ENCODE data around the gene BACE1-AS.
"Not testable (repeated sequence)": the region's sequence is repeated elsewhere in the genome, so short reads cannot be mapped to it uniquely, and the experiment has no call there.

Gene BACE1-AS

DNA sequence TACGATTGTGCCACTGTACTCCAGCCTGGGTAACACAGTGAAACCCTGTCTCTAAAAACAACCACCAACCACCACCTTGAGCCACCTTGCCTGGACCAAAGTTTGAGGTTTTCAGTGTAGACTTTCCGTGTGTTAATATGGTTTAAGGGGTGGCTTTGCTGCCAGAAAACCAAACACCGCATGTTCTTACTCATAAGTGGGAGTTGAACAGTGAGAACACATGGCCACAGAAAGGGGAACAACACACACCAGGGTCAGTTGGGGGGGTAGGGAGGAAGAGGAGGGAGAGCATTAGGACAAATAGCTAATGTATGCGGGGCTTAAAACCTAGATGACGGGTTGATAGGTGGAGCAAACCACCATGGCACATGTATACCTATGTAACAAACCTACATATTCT lies 19.0 kb upstream of the BACE1-AS start:
- H3K4me1 ChIP-seq (ENCODE audit: insufficient read depth, low read length); H3K27ac ChIP-seq (ENCODE audit: low read depth, low read length); H3K9me3 ChIP-seq (ENCODE audit: low read length); H3K4me3 ChIP-seq (ENCODE audit: low read depth in 1 of 2, low read length in 2 of 2); H3K27me3 ChIP-seq (ENCODE audit: control insufficient read depth in 1 of 2, insufficient read depth in 2 of 2, low read length in 2 of 2); H3K9ac ChIP-seq (ENCODE audit: low read length); H3K36me3 ChIP-seq (ENCODE audit: insufficient read depth, low read length): not testable (repeated sequence)

DNA sequence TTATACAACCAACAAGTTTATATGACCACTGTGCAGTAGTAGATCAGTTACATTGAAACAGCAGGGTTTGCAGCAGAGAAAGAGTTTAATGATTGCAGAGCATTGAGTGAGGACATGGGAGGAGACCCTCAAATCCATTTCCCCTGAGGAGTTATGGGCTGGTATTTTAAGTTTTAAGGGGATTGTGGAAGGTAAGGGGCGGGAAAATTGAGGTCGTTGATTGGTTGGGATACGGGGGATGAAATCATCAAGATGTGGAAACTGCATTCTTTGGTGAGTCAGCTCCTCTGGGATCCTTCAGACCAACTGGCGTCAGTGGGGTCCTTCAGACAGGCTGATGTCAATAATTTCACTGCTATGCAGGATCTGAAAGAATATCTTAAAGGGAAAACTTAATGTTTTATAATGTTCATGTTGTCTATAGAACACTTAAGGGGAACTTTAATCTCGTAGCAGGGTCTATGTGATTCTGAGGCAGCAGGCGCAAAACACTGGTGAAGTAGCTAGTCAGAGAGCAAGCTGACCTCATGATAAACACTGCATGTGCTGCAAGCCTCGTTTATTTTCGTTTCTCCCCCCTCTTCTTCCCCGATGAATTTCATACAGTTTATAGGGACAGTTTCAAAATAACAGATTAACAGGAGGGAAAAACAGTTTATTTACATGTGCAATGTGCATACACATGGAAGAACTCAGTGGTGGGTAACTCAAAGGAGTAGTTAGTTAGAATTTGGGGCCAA lies 17.4 kb upstream of the BACE1-AS start:
- H3K27ac ChIP-seq (ENCODE audit: low read depth, low read length), result no peak overlapping the region
- no peaks in the 10 kb centered on the region for H3K27me3 ChIP-seq (ENCODE audit: control insufficient read depth in 1 of 2, insufficient read depth in 2 of 2, low read length in 2 of 2)
- no peak overlapping the region for H3K4me3 ChIP-seq (ENCODE audit: low read depth in 1 of 2, low read length in 2 of 2)
- H3K36me3 ChIP-seq (ENCODE audit: insufficient read depth, low read length), result no peaks in the 10 kb centered on the region
- H3K9me3 ChIP-seq (ENCODE audit: low read length), result no peaks in the 10 kb centered on the region
- no peak overlapping the region for H3K9ac ChIP-seq (ENCODE audit: low read length)
- H3K4me1 ChIP-seq (ENCODE audit: insufficient read depth, low read length), result no peaks in the 10 kb centered on the region

DNA sequence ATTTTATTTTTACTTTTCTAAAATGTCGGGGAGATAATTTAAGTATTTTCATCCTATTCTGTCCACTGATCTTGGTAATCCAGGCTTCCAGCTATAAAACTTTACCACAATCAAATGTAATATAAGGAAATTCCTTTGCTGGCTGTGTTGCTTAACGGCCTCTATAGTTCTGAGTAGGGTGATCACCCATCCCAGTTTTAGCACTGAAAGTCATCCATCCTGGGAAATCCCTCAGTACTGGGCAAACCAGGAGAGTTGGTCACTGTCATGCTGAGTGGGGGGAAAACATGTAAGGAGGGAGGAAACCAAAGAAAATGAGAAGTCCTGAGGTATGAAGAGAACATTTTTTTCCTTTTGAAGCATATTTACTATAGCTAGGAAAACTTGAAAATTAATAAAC lies 12.8 kb upstream of the BACE1-AS start:
- Histone ChIP-seq H3K27ac (ENCODE audit: low read depth, low read length) (no peak overlapping the region), H3K9ac (ENCODE audit: low read length) (no peak overlapping the region), H3K27me3 (ENCODE audit: control insufficient read depth in 1 of 2, insufficient read depth in 2 of 2, low read length in 2 of 2) (no peaks in the 10 kb centered on the region), H3K9me3 (ENCODE audit: low read length) (no peaks in the 10 kb centered on the region), H3K4me3 (ENCODE audit: low read depth in 1 of 2, low read length in 2 of 2) (no peak overlapping the region), H3K4me1 (ENCODE audit: insufficient read depth, low read length) (no peaks in the 10 kb centered on the region), H3K36me3 (ENCODE audit: insufficient read depth, low read length) (peaks cover 33% of the 10 kb centered on the region)

DNA sequence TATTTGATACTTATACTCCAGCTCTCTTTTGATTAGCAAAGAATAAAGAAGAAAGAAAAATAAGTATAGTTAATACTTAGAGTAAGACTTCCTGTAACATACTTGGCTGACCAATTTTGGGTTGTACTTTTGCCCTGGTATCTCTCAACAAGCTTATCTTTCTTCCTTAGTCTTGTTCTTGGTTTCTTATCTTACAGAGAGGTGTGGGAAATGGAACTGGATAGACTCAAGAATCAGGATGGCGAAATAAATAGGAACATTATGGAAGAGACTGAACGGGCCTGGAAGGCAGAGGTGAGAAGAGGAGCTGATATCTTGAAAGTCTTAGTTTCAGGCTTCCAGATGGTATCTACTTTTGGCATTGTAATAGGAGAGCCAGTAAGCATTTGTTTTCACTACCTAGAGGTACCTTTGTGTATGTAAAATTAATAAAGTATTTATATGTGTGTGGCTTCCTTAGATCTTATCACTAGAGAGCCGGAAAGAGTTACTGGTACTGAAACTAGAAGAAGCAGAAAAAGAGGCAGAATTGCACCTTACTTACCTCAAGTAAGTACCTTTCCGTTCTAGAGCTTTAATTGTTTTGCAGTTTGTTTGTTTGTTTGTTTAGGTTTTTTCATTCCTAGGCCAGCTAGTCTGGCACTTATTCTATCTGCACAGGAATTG lies 11.3 kb upstream of the BACE1-AS start:
- no peak overlapping the region for H3K9ac ChIP-seq (ENCODE audit: low read length)
- no peaks in the 10 kb centered on the region for H3K4me1 ChIP-seq (ENCODE audit: insufficient read depth, low read length)
- peaks cover 48% of the 10 kb centered on the region for H3K36me3 ChIP-seq (ENCODE audit: insufficient read depth, low read length)
- H3K4me3 ChIP-seq (ENCODE audit: low read depth in 1 of 2, low read length in 2 of 2), result no peak overlapping the region
- H3K9me3 ChIP-seq (ENCODE audit: low read length), result no peaks in the 10 kb centered on the region
- H3K27ac ChIP-seq (ENCODE audit: low read depth, low read length), result no peak overlapping the region
- H3K27me3 ChIP-seq (ENCODE audit: control insufficient read depth in 1 of 2, insufficient read depth in 2 of 2, low read length in 2 of 2), result no peaks in the 10 kb centered on the region

DNA sequence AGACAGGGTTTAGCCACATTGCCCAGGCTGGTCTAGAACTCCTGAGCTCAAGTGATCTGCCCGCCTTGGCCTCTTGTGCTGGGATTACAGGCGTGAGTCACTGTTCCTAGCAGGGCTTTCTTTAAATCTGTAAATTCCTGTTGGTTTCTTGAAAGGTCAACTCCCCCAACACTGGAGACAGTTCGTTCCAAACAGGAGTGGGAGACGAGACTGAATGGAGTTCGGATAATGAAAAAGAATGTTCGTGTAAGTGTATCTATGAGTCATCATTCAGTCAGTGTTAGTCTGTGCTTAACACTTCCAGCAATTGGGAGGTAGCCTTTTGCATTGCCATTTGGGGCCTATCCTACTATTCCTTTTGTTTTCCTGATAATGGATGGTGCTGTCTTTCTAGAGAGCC lies 10.0 kb upstream of the BACE1-AS start:
- no peak overlapping the region for H3K27ac ChIP-seq (ENCODE audit: low read depth, low read length)
- H3K27me3 ChIP-seq (ENCODE audit: control insufficient read depth in 1 of 2, insufficient read depth in 2 of 2, low read length in 2 of 2), result no peaks in the 10 kb centered on the region
- peaks cover 61% of the 10 kb centered on the region for H3K36me3 ChIP-seq (ENCODE audit: insufficient read depth, low read length)

DNA sequence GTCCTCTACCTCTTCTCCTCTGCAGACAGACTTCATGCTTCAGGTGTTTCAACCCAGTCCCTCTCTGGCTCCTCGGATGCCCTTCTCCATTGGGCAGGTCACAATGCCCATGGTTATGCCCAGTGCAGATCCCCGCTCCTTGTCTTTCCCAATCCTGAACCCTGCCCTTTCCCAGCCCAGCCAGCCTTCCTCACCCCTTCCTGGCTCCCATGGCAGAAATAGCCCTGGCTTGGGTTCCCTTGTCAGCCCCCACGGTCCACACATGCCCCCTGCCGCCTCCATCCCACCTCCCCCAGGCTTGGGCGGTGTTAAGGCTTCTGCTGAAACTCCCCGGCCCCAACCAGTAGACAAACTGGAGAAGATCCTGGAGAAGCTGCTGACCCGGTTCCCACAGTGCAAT lies 9.3 kb upstream of the BACE1-AS start:
- no peak overlapping the region for H3K4me3 ChIP-seq (ENCODE audit: low read depth in 1 of 2, low read length in 2 of 2)
- peaks cover 61% of the 10 kb centered on the region for H3K36me3 ChIP-seq (ENCODE audit: insufficient read depth, low read length)
- no peak overlapping the region for H3K9ac ChIP-seq (ENCODE audit: low read length)
- H3K9me3 ChIP-seq (ENCODE audit: low read length), result no peaks in the 10 kb centered on the region
- H3K27me3 ChIP-seq (ENCODE audit: control insufficient read depth in 1 of 2, insufficient read depth in 2 of 2, low read length in 2 of 2), result no peaks in the 10 kb centered on the region
- H3K4me1 ChIP-seq (ENCODE audit: insufficient read depth, low read length), result no peaks in the 10 kb centered on the region
- no peak overlapping the region for H3K27ac ChIP-seq (ENCODE audit: low read depth, low read length)

More for the DNA sequence above, 10.0 kb upstream of the BACE1-AS start:
- H3K4me3 ChIP-seq (ENCODE audit: low read depth in 1 of 2, low read length in 2 of 2), result no peak overlapping the region
- H3K4me1 ChIP-seq (ENCODE audit: insufficient read depth, low read length), result no peaks in the 10 kb centered on the region
- no peaks in the 10 kb centered on the region for H3K9me3 ChIP-seq (ENCODE audit: low read length)
- H3K9ac ChIP-seq (ENCODE audit: low read length), result no peak overlapping the region

DNA sequence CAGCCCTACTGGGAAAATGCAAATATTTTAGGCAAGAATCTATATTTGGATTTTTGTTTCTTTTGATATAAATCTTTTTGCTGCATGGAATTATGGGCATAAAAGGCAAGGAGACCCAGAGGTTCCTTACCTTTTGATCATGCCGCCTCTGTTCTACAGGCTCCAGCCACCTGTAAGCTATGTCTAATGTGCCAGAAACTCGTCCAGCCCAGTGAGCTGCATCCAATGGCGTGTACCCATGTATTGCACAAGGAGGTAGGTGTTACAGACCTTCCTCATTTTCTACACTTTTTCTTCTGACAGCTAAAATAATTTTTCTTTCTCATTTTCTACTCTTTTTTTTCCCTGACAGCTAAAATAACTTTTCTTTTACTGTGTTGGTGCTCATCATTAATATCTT lies 8.2 kb upstream of the BACE1-AS start:
- H3K9ac ChIP-seq (ENCODE audit: low read length), result no peak overlapping the region
- H3K27ac ChIP-seq (ENCODE audit: low read depth, low read length), result no peak overlapping the region
- H3K27me3 ChIP-seq (ENCODE audit: control insufficient read depth in 1 of 2, insufficient read depth in 2 of 2, low read length in 2 of 2), result no peaks in the 10 kb centered on the region
- no peaks in the 10 kb centered on the region for H3K4me1 ChIP-seq (ENCODE audit: insufficient read depth, low read length)
- H3K36me3 ChIP-seq (ENCODE audit: insufficient read depth, low read length), result peaks cover 66% of the 10 kb centered on the region
- H3K9me3 ChIP-seq (ENCODE audit: low read length), result no peaks in the 10 kb centered on the region
- H3K4me3 ChIP-seq (ENCODE audit: low read depth in 1 of 2, low read length in 2 of 2), result no peak overlapping the region

DNA sequence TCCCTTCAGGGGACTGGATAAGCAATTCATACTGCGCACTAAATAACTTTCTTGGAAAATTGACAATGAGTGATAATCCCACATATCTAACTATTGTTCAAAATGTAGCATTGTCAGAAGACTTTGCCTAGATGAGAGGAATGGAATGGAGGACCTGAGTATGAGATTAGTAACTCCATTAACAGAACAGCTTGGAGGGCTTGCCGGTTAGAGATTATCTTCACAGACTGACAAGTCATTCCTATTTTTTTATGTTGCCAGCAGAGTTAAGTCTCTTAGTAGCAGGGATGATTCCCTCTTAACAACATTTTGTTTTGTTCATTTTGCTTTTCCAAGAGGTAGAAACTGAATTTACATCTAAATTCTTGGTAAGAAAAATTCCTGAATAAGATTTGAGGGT lies 7.1 kb upstream of the BACE1-AS start:
- no peaks in the 10 kb centered on the region for H3K9me3 ChIP-seq (ENCODE audit: low read length)
- H3K36me3 ChIP-seq (ENCODE audit: insufficient read depth, low read length), result peaks cover 76% of the 10 kb centered on the region
- no peaks in the 10 kb centered on the region for H3K27me3 ChIP-seq (ENCODE audit: control insufficient read depth in 1 of 2, insufficient read depth in 2 of 2, low read length in 2 of 2)
- no peak overlapping the region for H3K27ac ChIP-seq (ENCODE audit: low read depth, low read length)
- H3K4me1 ChIP-seq (ENCODE audit: insufficient read depth, low read length), result no peaks in the 10 kb centered on the region
- H3K4me3 ChIP-seq (ENCODE audit: low read depth in 1 of 2, low read length in 2 of 2), result no peak overlapping the region
- no peak overlapping the region for H3K9ac ChIP-seq (ENCODE audit: low read length)

DNA sequence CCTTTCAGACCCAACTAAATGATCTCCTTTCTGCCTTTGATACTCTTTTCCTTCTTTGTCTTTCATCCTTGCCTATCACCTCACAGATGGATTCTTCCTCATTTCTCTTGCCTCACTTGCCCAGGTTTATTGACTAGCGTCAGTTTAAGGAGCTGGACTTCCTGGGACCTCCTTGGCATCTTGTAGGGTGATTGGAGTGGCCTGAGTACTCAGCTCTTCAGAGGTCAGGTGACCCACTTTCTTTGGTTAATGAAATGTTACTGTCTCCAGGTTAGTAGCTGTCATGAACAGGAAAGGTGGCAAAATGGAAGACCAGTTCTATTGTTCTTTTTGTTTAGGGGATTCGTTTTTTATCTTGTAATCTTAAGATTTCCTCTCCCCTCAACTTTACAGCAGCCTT lies 4.6 kb upstream of the BACE1-AS start:
- peaks cover 82% of the 10 kb centered on the region for H3K36me3 ChIP-seq (ENCODE audit: insufficient read depth, low read length)
- H3K27ac ChIP-seq (ENCODE audit: low read depth, low read length), result no peak overlapping the region
- no peaks in the 10 kb centered on the region for H3K27me3 ChIP-seq (ENCODE audit: control insufficient read depth in 1 of 2, insufficient read depth in 2 of 2, low read length in 2 of 2)
- H3K4me1 ChIP-seq (ENCODE audit: insufficient read depth, low read length), result no peaks in the 10 kb centered on the region
- no peaks in the 10 kb centered on the region for H3K9me3 ChIP-seq (ENCODE audit: low read length)
- no peak overlapping the region for H3K9ac ChIP-seq (ENCODE audit: low read length)
- no peak overlapping the region for H3K4me3 ChIP-seq (ENCODE audit: low read depth in 1 of 2, low read length in 2 of 2)

DNA sequence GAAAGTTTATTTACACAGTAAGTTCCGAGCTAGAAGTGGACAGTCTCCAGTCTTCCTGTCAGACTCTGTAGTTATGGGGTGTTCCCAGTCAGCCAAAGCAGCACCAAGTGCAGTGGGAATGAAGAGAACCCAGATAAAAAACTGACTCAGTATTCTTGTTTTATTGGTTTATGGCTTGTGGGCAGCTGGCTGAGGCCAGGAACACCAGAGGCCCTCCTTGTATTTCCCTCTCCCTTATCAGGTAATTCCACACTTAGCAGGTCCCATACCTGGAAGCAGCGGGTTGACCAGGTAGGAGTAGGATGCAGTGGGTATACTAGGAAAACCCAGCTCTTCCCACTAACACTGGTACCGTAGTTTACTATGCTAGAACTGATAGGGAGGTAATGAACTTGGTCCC lies 3.5 kb upstream of the BACE1-AS start:
- Histone ChIP-seq H3K27me3 (ENCODE audit: control insufficient read depth in 1 of 2, insufficient read depth in 2 of 2, low read length in 2 of 2) (no peaks in the 10 kb centered on the region), H3K9me3 (ENCODE audit: low read length) (no peaks in the 10 kb centered on the region), H3K9ac (ENCODE audit: low read length) (no peak overlapping the region), H3K4me3 (ENCODE audit: low read depth in 1 of 2, low read length in 2 of 2) (no peak overlapping the region), H3K4me1 (ENCODE audit: insufficient read depth, low read length) (no peaks in the 10 kb centered on the region), H3K27ac (ENCODE audit: low read depth, low read length) (no peak overlapping the region), H3K36me3 (ENCODE audit: insufficient read depth, low read length) (peaks cover 79% of the 10 kb centered on the region)

DNA sequence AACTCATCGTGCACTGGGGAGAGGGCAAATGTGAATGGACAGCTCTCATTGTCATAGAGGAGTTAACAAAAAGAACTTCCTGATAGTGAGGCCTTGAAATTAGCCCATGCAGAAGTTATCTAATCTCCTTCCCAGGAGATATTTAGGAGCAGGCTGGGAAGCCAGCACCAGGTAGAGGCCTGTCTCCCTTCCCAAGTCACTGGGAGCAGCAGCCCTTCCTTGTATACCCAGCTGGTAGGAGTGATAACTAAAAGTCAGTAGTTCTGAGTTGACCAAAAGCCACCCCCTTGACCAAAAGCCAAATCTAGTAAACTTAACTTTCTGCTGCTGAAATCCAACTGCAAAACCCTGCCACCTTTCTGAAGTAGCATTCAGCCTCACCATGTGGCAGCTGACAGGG lies 1.4 kb upstream of the BACE1-AS start:
- no peaks in the 10 kb centered on the region for H3K27me3 ChIP-seq (ENCODE audit: control insufficient read depth in 1 of 2, insufficient read depth in 2 of 2, low read length in 2 of 2)
- no peak overlapping the region for H3K9ac ChIP-seq (ENCODE audit: low read length)
- no peak overlapping the region for H3K27ac ChIP-seq (ENCODE audit: low read depth, low read length)
- no peak overlapping the region for H3K4me3 ChIP-seq (ENCODE audit: low read depth in 1 of 2, low read length in 2 of 2)
- H3K36me3 ChIP-seq (ENCODE audit: insufficient read depth, low read length), result peaks cover 70% of the 10 kb centered on the region
- H3K4me1 ChIP-seq (ENCODE audit: insufficient read depth, low read length), result no peaks in the 10 kb centered on the region
- no peaks in the 10 kb centered on the region for H3K9me3 ChIP-seq (ENCODE audit: low read length)

DNA sequence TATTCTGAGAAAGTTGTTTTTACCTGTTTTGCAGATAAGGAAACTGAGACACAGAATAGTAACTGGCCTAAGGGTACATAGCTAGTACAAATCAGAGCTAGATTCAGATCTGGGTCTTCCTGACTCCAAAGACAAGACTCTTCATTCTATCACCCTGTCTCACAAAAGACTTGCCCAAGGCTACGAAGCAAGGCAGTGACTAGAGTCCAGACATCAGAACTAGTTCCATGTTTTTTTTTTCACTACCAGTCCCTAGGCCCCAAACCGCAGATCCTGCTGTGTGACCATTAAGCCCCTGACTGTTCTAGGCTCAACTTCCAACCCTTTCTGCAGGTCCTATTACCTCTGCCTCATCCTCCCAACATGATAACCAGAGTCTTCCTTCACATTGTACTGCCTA lies 1.5 kb downstream of the BACE1-AS start:
- Histone ChIP-seq H3K27ac (ENCODE audit: low read depth, low read length) (no peak overlapping the region), H3K4me1 (ENCODE audit: insufficient read depth, low read length) (no peaks in the 10 kb centered on the region), H3K9me3 (ENCODE audit: low read length) (no peaks in the 10 kb centered on the region), H3K27me3 (ENCODE audit: control insufficient read depth in 1 of 2, insufficient read depth in 2 of 2, low read length in 2 of 2) (no peaks in the 10 kb centered on the region), H3K4me3 (ENCODE audit: low read depth in 1 of 2, low read length in 2 of 2) (no peak overlapping the region), H3K36me3 (ENCODE audit: insufficient read depth, low read length) (peaks cover 52% of the 10 kb centered on the region), H3K9ac (ENCODE audit: low read length) (no peak overlapping the region)

Measured in muscle layer of colon (tissue), 2 donors.